GM10248 (cell line): ENCODE data around the gene KRTAP22-1.

Experiments used
- CTCF ChIA-PET: fragments of 300-600 bp; sonication (Branson Sonifier 250); formaldehyde crosslinking; extraction: SDS; loops from one replicate; lab custom pipeline; 2021; ENCODE audit warnings: antibody characterized with exemption; lab: Yijun Ruan, JAX
- POLR2A ChIA-PET: fragments of 350-650 bp; sonication (Branson Sonifier 250); formaldehyde crosslinking; extraction: SDS; loops from one replicate; lab custom pipeline; 2020; ENCODE audit warnings: antibody characterized with exemption; lab: Yijun Ruan, JAX
- DNase-seq: peaks from one replicate; pipeline ENCODE4 v3.0.0; 2012; ENCODE audit errors: extremely low spot score
- TF ChIP-seq, protein P1 (sequence below): IDR thresholded peaks from 2 replicates; pipeline ENCODE4 v1.5.1; 2012; ENCODE audit warnings: mild to moderate bottlenecking, low read depth; ENCODE audit errors: extremely low read depth, missing control alignments, control extremely low read depth

KRTAP22-1 gene

GRCh38 chr21:30600787-30601186 lies at the start of gene KRTAP22-1:
TSS of gene KRTAP22-1 (plus strand) at chr21:30601087.
- POLR2A ChIA-PET, result no interaction called here
- CTCF ChIA-PET, result no interaction called here
- TF ChIP-seq, protein P1, sequence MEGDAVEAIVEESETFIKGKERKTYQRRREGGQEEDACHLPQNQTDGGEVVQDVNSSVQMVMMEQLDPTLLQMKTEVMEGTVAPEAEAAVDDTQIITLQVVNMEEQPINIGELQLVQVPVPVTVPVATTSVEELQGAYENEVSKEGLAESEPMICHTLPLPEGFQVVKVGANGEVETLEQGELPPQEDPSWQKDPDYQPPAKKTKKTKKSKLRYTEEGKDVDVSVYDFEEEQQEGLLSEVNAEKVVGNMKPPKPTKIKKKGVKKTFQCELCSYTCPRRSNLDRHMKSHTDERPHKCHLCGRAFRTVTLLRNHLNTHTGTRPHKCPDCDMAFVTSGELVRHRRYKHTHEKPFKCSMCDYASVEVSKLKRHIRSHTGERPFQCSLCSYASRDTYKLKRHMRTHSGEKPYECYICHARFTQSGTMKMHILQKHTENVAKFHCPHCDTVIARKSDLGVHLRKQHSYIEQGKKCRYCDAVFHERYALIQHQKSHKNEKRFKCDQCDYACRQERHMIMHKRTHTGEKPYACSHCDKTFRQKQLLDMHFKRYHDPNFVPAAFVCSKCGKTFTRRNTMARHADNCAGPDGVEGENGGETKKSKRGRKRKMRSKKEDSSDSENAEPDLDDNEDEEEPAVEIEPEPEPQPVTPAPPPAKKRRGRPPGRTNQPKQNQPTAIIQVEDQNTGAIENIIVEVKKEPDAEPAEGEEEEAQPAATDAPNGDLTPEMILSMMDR, result no peak
- DNase-seq, result no peak

GRCh38 chr21:30552782-30553181 lies 48.1 kb upstream of the KRTAP22-1 start:
- TF ChIP-seq, protein P1, result no peak
- CTCF ChIA-PET, result no interaction called here
- POLR2A ChIA-PET, result no interaction called here
- no peak for DNase-seq

- no peak for DNase-seq
- TF ChIP-seq, protein P1, result no peak
- ChIA-PET POLR2A (no interaction called here), CTCF (no interaction called here)
These were observed 45.8 kb upstream of the KRTAP22-1 start for GRCh38 chr21:30555095-30555494.

DNA sequence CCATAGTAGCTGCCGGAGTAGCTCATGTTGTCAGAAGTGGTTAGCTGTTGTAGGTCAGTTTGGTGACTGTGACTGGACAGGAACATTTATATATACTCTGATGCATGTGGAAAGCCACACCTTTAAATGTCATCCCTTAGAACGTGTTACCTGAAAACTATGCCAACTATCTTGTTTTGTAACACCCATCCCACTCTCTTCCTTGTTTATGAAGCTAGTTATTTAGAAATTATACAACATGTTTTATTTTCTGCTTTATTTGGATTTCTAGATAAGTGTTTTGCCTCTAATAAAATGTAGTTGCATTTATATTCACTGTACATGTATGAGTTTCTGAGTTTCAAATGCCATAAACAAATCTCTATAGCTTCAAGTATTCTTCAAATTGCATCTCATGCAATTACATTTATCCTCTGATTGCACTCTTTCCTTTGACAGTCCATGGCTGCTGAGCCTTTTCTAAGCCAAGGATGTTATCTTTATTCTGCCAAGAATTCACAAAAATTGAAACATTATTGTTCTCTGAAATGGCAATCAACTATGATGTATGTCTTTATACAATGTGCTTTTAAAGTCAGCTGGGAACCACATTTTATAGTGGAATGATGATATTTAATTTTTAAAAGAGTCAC lies 39.5 kb upstream of the KRTAP22-1 start, which contains the start of gene KRTAP19-7:
KRTAP19-7 (minus strand) TSS at position 51 of the 632 bp plus-strand sequence; CDS start at position 26, 25 bp downstream.
- no peak for DNase-seq
- ChIA-PET POLR2A (no interaction called here), CTCF (no interaction called here)
- TF ChIP-seq, protein P1, result no peak

GRCh38 chr21:30561957-30562356 lies 38.9 kb upstream of the KRTAP22-1 start:
- ChIA-PET POLR2A (no interaction called here), CTCF (no interaction called here)
- no peak for DNase-seq
- TF ChIP-seq, protein P1, result no peak

DNA sequence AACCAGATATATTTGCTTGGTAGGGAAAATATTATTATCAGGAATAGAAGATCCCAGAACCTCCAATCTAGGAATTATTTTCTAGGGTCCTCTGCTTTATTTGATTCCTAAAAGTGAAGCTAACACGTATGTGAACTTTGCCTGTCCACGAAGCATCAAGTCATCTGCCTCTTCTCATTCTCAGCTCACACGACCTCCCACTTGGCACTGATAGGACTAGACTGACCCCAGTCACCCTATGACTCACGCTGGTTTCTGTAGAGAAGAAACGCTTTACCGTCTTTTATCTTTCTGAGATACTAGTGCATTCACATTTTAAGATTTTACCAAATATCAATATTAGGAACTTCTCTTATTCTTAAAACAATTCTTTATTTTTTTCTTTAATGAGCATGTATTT lies 37.8 kb upstream of the KRTAP22-1 start:
- TF ChIP-seq, protein P1, result no peak
- no peak for DNase-seq
- ChIA-PET POLR2A (no interaction called here), CTCF (no interaction called here)

- TF ChIP-seq, protein P1, result no peak
- ChIA-PET POLR2A (no interaction called here), CTCF (interaction anchor here (1.5 kb wide), 1 partner anchor 16 kb away, joined by 3 read pairs; no protein-coding TSS in a partner anchor)
- no peak for DNase-seq
These were observed 37.3 kb upstream of the KRTAP22-1 start for GRCh38 chr21:30563630-30564029.
